Measurements from ENCODE around the gene CARD11.

DNA sequence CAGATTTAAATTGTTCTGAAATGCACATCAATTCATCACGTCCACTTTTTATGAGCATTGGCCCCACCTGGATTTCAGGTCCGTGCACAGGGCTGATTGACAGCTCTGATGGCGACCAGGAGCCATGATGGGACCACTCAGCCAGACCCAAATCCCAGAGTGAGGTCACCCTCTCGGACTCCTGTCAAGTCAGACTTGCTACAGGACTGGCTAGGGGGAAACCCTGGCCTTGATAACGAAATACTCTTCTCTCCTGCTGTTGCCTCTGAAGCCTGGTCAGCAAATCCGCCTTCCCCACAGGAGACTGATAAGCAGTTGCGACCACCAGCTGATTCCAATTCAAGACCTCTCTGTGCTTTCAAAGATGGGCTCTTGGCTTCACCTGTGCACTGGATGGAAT lies 76.4 kb downstream of the CARD11 start:
- TF ChIP-seq, protein P1, sequence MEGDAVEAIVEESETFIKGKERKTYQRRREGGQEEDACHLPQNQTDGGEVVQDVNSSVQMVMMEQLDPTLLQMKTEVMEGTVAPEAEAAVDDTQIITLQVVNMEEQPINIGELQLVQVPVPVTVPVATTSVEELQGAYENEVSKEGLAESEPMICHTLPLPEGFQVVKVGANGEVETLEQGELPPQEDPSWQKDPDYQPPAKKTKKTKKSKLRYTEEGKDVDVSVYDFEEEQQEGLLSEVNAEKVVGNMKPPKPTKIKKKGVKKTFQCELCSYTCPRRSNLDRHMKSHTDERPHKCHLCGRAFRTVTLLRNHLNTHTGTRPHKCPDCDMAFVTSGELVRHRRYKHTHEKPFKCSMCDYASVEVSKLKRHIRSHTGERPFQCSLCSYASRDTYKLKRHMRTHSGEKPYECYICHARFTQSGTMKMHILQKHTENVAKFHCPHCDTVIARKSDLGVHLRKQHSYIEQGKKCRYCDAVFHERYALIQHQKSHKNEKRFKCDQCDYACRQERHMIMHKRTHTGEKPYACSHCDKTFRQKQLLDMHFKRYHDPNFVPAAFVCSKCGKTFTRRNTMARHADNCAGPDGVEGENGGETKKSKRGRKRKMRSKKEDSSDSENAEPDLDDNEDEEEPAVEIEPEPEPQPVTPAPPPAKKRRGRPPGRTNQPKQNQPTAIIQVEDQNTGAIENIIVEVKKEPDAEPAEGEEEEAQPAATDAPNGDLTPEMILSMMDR (IDR thresholded peaks at IDR 0.05), result no peak
- no peak for TF ChIP-seq POLR2A (IDR thresholded peaks at IDR 0.05)

All from testis (tissue), 2 donors.